HG03460 (cell line): ENCODE measurements around the gene POLR1C.
"Not testable (repeated sequence)": the region's sequence is repeated elsewhere in the genome, so short reads cannot be mapped to it uniquely, and the experiment has no call there.

Experiments used
- ATAC-seq: cut with Tn5 transposase; IDR thresholded peaks from one replicate; pipeline ENCODE4 v1.9.1; 2021; ENCODE audit not compliant: unreplicated experiment

POLR1C gene

GRCh38 chr6:43516697-43517504 lies at the start of gene POLR1C, which contains the start of gene YIPF3:
Gene POLR1C (plus strand): TSS chr6:43517089. CDS start chr6:43517110, 21 bp downstream.
Gene YIPF3 (minus strand): TSS chr6:43516926. CDS start chr6:43516807, 119 bp downstream.
- peak; percentile 91 for ATAC-seq

GRCh38 chr6:43467265-43467664 lies 49.6 kb upstream of the POLR1C start:
- not testable (repeated sequence) for ATAC-seq

GRCh38 chr6:43467752-43468151 lies 49.1 kb upstream of the POLR1C start:
- ATAC-seq = no peak

GRCh38 chr6:43468240-43468639 lies 48.6 kb upstream of the POLR1C start:
- ATAC-seq = no peak

GRCh38 chr6:43468748-43469681 lies 47.9 kb upstream of the POLR1C start:
- no peak for ATAC-seq

GRCh38 chr6:43469947-43470346 lies 46.9 kb upstream of the POLR1C start:
- no peak for ATAC-seq

GRCh38 chr6:43471399-43471798 lies 45.5 kb upstream of the POLR1C start:
- ATAC-seq = no peak

- ATAC-seq = no peak
These were observed 44.4 kb upstream of the POLR1C start for GRCh38 chr6:43472515-43472914.

GRCh38 chr6:43475516-43475915 lies 41.4 kb upstream of the POLR1C start:
- no peak for ATAC-seq

GRCh38 chr6:43476746-43477145 lies 40.1 kb upstream of the POLR1C start:
- no peak for ATAC-seq

- peak; percentile 98 for ATAC-seq
These were observed 39.5 kb upstream of the POLR1C start, which contains the start of gene TJAP1 for GRCh38 chr6:43477235-43478007. Gene TJAP1 (plus strand): TSS chr6:43477570. CDS start chr6:43499002, 21,432 bp downstream.

- no peak for ATAC-seq
These were observed 38.9 kb upstream of the POLR1C start for GRCh38 chr6:43478008-43478372.

- no peak for ATAC-seq
These were observed 35.8 kb upstream of the POLR1C start for GRCh38 chr6:43481075-43481474.

- no peak for ATAC-seq
These were observed 35.2 kb upstream of the POLR1C start for GRCh38 chr6:43481591-43482236.

GRCh38 chr6:43488667-43489276 lies 28.1 kb upstream of the POLR1C start:
- ATAC-seq = no peak

GRCh38 chr6:43489277-43490072 lies 27.4 kb upstream of the POLR1C start:
- no peak for ATAC-seq

- ATAC-seq = no peak
These were observed 26.4 kb upstream of the POLR1C start for GRCh38 chr6:43490523-43490939.

- no peak for ATAC-seq
These were observed 24.9 kb upstream of the POLR1C start for GRCh38 chr6:43491750-43492661.
